Osteocyte (in vitro differentiated cells): Measurements from ENCODE around the gene ZIC4. TPM values are rescaled to one million over a fixed set of nuclear protein-coding genes. Genes with fewer than 3 reads are reported as not detected.

Experiments
- DNase-seq: peaks from one replicate; pipeline ENCODE4 v3.0.0; 2021; ENCODE audit warnings: mixed read lengths; ENCODE audit not compliant: unreplicated experiment; ENCODE audit errors: extremely low spot score
- H3K27ac Mint-ChIP-seq: one replicate; pipeline ENCODE4 v1.8.0; 2021; ENCODE audit warnings: mild to moderate bottlenecking, mixed read lengths; ENCODE audit not compliant: unreplicated experiment
- H3K27me3 Mint-ChIP-seq: one replicate; pipeline ENCODE4 v1.8.0; 2021; ENCODE audit warnings: mixed read lengths; ENCODE audit not compliant: unreplicated experiment
- H3K36me3 Mint-ChIP-seq: one replicate; pipeline ENCODE4 v1.8.0; 2021; ENCODE audit warnings: mixed read lengths; ENCODE audit not compliant: unreplicated experiment
- H3K4me1 Mint-ChIP-seq: one replicate; pipeline ENCODE4 v1.8.0; 2021; ENCODE audit warnings: mixed read lengths; ENCODE audit not compliant: unreplicated experiment
- H3K4me3 Mint-ChIP-seq: one replicate; pipeline ENCODE4 v1.8.0; 2021; ENCODE audit warnings: mild to moderate bottlenecking, moderate library complexity, mixed read lengths; ENCODE audit not compliant: unreplicated experiment
- H3K9me3 Mint-ChIP-seq: one replicate; pipeline ENCODE4 v1.8.0; 2021; ENCODE audit warnings: mixed read lengths; ENCODE audit not compliant: unreplicated experiment
- total RNA-seq: library from RNA; stranded (reverse); gene quantifications from 2 replicates; pipeline ENCODE4 v1.2.1, GENCODE V29; 2021
- TF ChIP-seq, protein P1 (sequence below): fragments of 200-600 bp; sonication (generic); IDR thresholded peaks from 2 replicates; pipeline ENCODE4 v1.5.0; 2021; ENCODE audit warnings: antibody characterized with exemption, mild to moderate bottlenecking, moderate library complexity

ZIC4 gene
- total RNA-seq, 1 donor from 2014 or later: 8.8 TPM

DNA sequence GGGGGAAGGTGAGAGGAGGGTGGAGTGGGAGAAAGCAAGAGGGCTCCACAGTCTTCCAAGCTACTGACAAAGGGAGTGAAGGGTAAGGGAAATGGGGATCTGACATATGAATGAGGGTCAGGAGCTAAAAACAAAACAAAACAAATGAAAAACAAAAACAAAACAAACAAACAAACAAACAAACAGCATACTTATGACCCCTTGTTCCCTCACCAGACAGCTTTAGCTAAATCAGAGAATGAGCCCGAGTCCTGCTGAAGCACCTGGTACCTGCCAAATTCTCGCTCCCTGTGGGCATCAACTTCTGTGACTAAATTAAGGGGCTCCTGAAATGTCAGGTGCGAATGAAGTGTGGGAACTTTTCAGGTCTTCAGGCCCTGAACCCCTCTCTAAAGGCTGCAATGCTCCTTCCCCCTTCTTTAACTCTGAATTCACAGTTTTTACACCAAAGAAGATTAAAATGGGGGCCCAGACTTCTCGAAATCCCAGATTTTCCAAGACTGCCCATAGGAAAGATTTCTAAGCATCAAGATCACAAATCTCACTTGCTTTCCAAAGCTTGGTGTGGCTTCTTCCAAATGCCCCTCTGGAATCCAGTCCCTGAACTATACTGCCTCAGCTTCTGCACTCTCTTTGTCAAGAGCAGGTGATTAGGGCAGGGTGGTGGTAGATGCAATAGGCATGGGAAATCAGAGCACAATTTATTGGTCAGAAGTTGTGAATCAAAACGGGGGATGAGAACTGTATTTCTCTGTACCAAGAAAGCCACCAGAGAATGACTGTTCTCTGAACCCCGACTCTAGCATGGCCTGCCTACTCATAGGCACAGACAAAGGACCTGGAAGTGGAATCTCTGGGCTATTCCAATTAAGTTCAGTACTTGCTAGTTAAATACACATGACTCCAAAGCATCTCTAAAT is 40.9 kb downstream of the ZIC4 start:
- Mint-ChIP-seq H3K4me3 (no peak overlapping the region), H3K27ac (no peak overlapping the region), H3K36me3 (peaks cover 2% of the 10 kb centered on the region), H3K4me1 (peaks cover 21% of the 10 kb centered on the region), H3K9me3 (no peaks in the 10 kb centered on the region), H3K27me3 (peaks cover 83% of the 10 kb centered on the region)
- TF ChIP-seq, protein P1, sequence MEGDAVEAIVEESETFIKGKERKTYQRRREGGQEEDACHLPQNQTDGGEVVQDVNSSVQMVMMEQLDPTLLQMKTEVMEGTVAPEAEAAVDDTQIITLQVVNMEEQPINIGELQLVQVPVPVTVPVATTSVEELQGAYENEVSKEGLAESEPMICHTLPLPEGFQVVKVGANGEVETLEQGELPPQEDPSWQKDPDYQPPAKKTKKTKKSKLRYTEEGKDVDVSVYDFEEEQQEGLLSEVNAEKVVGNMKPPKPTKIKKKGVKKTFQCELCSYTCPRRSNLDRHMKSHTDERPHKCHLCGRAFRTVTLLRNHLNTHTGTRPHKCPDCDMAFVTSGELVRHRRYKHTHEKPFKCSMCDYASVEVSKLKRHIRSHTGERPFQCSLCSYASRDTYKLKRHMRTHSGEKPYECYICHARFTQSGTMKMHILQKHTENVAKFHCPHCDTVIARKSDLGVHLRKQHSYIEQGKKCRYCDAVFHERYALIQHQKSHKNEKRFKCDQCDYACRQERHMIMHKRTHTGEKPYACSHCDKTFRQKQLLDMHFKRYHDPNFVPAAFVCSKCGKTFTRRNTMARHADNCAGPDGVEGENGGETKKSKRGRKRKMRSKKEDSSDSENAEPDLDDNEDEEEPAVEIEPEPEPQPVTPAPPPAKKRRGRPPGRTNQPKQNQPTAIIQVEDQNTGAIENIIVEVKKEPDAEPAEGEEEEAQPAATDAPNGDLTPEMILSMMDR: no peak
- DNase-seq: no peak

DNA sequence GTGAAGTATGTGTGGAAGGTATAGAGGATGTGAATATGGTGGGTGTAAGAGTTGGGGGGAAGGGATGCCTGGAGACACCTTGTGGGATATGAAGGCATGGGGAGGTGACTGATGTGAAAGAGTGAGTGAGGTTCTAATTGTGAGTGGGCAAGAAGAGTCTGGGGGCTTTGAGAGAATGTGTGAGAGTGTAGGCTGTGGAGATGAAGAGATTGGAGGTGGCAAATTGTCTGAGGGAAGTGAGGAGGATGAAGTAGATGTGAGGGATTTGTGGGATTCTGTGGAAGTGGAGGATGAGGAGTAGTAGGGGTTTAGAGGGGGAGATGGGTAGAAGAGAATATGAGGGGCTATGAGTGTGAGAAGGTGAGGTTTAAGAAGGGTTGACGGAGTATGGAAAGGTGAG is 41.6 kb downstream of the ZIC4 start:
- H3K4me1 Mint-ChIP-seq: peaks cover 15% of the 10 kb centered on the region
- H3K36me3 Mint-ChIP-seq: peaks cover 2% of the 10 kb centered on the region
- DNase-seq: no peak
- H3K27me3 Mint-ChIP-seq: peaks cover 83% of the 10 kb centered on the region
- H3K27ac Mint-ChIP-seq: no peak overlapping the region
- no peaks in the 10 kb centered on the region for H3K9me3 Mint-ChIP-seq
- H3K4me3 Mint-ChIP-seq: no peak overlapping the region
- TF ChIP-seq, protein P1: no peak

DNA sequence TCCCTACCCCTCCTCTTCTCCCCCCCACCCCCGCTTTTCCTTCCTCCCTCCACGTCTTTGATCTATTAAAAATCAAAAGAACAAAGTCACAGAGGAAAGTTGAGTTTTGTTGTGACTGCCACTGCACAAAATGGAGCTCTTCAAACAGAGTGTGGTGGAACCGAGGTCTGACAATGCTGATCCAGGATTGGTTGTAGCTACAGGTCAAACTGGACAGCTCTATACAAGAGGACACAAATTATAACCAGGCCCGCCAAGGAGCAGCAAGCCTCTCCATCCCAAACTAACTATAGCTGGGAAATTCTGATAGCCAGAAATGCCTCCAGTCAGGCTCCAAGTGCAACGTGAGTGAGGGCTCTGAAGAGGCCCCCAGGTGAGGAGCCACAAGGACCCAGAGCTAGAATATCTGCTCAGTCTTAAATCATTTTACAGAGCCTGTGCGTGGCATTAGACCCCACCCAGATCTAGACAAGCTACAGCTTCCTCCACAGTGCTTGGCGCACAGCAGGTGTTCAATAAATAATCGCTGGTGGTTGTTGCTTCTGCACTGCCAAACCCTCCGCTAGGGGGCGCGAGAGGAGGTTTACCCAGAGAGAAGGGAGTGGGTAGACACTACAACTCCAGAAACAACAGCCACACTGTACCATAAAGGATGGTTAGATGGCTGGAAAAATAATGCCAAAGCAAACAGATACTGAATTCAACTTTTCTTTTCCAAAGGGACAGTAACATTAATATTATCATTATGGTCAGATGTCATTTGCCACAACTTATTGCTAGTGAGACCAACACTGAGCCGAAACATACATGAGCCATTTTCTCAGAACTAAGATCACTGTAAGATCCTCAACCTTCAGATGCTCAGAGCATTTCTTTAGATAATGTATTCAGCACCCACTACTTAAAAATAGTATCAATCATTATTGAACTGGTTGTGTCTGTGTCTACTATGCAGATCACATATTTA is 44.6 kb downstream of the ZIC4 start:
- TF ChIP-seq, protein P1: peak; percentile 63
- H3K4me3 Mint-ChIP-seq: peak overlapping the region; percentile 57
- no peak for DNase-seq
- no peak overlapping the region for H3K27ac Mint-ChIP-seq
- peaks cover 85% of the 10 kb centered on the region for H3K27me3 Mint-ChIP-seq
- no peaks in the 10 kb centered on the region for H3K9me3 Mint-ChIP-seq
- H3K4me1 Mint-ChIP-seq: peaks cover 5% of the 10 kb centered on the region
- H3K36me3 Mint-ChIP-seq: peaks cover 2% of the 10 kb centered on the region

DNA sequence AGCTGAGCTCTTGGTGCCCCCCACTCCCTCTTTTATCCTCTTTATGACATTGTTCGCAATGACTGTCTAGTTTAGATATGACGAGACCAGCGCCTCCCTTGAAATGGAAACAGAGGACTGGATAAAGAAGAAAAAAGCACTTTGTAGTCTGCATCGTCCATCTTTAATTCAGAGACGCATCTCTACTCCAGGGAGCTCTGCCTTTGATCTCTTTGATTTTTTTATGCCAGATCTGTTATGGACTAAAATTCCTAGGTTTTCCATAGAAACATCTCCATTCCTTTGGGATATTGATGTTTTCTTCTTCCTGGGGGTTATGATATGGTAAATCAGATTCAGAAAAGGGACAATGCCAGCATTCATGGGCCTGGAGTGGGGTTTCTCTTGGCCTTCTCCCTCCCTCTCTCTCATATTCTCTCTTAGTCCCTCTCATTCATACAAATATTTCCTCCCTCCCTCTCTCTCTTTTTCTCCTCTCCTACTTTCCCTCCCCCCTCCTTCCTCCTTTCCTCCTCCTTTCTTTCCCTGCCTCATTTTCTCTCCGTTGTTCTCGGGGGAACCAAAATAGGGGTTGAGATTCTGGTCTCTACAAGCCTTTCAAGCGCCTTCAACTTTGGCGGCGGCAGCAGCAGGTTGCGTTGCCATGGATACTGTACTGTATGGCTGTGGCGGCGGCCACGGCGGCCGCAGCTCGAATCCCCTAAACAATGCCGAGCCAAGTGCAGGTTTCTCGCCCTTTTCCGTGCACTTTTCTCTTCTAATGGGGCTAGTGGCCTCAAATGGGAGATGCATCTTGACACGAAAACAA is 45.5 kb downstream of the ZIC4 start:
- TF ChIP-seq, protein P1: no peak
- Mint-ChIP-seq H3K4me1 (peaks cover 5% of the 10 kb centered on the region), H3K4me3 (peak overlapping the region; percentile 57), H3K27ac (no peak overlapping the region), H3K9me3 (no peaks in the 10 kb centered on the region), H3K36me3 (peaks cover 2% of the 10 kb centered on the region), H3K27me3 (peaks cover 87% of the 10 kb centered on the region)
- DNase-seq: no peak
